Activated naive CD4-positive, alpha-beta T cell (primary cell): Measurements from ENCODE around the gene LCE1E.

Experiments
- DNase-seq, 4 experiments: peaks; one replicate each; lab custom pipeline; 2025; lab: John Stamatoyannopoulos, UW

The LCE1E gene

DNA sequence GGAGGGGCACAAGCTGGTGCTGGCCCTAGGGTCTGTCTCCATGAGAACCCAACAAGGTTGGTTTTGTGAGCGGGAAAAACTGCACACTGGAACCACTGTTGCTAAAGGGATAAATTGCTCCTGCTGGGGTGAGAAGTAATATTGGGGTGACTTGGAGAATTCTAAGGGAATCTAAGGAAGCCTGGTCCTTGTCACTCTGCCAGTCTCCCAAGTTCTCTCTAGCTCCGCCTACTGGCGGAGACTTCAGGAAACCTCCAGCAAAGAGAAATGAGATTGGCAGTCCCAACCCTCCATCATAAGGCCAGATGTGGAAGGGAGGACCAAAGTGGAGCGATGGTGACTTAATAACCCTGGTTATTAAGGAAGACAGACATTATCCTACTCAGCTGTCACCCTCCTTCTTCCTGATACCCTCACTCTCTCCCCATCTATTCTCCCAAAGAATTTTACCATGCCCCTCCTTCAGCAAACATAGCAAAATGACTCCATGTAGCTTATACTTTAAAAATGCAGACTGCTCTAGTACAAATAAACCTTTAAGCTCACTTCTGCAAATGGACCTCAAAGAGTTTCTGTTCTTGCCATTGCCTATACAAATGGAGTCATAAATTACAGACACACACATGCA is 8.4 kb upstream of the LCE1E start:
- no peak for DNase-seq

DNA sequence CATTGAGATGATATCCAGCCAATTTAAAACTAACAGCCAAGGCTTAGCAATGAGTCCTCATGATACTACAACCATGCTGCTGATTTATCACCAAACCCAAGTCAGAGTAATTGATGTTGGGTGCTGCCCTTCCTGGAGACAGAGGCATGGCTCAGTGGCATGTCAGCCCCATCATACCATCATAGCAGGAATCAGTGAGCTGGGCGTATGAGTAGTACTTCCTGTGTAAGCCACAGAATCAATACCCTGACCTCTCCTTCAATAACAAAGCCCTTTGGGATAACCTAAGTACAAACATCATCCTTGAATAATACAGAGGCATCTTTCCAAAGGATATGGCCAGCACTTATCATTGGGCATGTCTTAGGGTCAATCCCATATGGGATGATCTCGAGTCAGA is 3.0 kb upstream of the LCE1E start:
- no peak for DNase-seq

DNA sequence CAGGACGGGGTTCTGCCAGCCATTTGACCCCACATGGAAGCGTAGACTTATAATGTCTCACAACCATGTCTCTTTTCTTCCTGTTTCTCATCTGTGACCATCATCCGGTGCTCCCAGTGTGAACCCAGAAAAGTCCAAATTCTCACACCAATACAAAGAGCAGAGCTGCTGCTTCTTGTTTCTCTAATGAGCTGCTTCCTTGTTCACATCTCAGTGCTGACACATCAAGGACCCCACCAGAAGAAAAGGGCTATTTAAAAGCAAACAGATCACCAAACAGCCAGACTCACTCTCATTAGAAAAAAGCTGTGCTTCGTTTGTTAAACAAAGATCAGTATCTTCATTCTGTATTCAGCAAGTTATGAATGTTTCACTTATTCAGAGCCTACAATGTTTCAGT is 9.6 kb downstream of the LCE1E start:
- DNase-seq, result no peak

DNA sequence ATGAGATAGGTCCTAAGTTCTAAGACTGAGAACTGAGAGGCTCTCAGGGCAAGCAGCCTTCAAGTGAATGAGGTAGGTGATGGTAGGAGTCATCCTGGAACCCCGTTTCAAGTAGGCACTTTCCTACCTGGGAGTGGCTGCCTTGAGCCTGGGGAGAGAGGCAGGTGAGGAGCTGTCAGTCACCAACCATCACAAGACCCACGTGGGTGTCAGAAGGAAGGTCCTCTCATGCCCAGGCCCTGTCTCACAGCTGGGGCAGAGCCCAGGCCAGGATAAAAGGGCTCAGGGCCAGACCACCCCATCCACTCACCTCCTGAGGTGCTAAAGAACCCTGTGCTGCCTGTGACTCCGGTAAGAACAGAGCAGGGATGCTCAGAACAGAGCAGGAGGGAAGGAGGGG is 10.4 kb downstream of the LCE1E start, which contains the start of gene LCE1D:
TSS of gene LCE1D (plus strand) at position 301 of the 400 bp plus-strand sequence. CDS start 1,074 bp downstream, outside the sequence.
- DNase-seq, result no peak

DNA sequence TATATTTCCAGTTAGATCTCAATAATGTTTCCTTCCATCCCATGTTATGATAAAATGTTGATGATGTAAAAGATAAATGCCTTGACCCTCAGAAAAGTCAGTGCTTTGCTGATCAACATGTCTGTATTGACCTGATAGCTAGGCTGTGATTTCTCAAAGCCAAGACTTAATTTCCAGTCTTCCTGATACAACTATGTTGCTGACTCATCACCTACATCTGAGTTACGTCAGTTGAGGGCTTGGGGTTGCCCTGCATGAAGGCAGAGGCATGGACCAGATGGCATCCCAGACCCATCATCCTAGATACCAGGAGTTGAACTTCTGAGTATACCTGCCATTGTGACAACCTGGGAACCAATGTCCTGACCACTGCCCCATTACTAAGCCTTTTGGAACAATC is 15.3 kb downstream of the LCE1E start:
- no peak for DNase-seq

DNA sequence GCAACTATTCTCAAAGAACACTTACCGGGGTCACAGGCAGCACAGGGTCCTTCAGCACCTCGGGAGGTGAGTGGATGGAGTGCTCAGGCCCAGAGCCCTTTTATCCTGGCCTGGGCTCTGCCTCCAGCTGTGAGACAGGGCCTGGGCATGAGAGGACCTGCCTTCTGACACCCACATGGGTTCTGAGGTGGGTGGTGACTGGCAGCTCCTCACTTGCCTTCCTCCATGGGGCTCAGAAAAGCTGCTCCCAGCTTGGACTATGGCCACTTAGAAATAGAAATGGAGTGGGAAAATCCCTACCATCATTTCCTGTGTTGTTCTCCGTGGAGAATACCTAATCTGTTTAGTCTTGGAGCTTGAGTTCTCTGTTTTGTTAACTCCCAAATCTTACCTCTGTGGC is 20.5 kb downstream of the LCE1E start, which contains the start of gene LCE1C:
TSS of gene LCE1C (minus strand) at position 76 of the 400 bp plus-strand sequence. CDS start 1,173 bp downstream, outside the sequence.
- DNase-seq, result no peak

DNA sequence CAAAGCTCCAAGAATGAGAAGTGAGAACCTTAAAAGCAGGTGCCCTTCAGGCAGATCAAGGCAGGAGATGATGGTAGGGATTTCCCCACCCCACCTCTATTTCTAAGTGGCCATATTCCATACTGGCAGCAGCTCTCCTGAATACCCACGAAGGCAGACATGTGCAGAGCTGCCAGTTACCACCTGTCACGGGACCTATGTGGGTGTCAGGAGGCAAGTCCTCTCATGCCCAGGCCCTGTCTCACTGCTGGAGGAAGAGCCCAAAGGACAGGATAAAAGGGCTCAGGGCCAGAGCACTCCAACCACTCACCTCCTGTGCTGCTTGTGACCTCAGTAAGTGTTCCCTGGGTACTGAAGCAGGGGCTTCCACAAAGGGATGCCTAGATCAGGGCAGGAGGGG is 25.0 kb downstream of the LCE1E start:
- no peak for DNase-seq

DNA sequence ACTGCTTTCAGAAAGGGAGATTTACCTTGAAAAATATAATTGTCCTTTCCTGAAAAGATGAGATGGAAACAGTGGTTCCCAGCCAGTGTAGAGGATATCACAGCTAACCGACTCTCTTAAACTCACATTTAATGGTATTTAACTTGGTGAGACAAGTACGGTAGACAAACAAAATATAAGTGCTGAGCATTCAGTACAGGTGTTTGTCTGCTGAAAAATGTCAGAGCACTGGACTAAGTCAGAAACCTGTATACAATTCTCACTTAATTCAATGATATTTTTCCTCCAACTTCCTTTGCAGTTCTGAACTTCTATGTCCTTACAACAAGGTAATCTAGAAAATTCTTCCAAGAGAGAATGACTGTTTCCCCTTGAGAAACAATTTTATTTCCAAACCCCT is 25.6 kb downstream of the LCE1E start, which contains the start of gene LCE1B:
TSS of gene LCE1B (plus strand) at position 301 of the 400 bp plus-strand sequence. CDS start 476 bp downstream, outside the sequence.
- DNase-seq, result no peak

DNA sequence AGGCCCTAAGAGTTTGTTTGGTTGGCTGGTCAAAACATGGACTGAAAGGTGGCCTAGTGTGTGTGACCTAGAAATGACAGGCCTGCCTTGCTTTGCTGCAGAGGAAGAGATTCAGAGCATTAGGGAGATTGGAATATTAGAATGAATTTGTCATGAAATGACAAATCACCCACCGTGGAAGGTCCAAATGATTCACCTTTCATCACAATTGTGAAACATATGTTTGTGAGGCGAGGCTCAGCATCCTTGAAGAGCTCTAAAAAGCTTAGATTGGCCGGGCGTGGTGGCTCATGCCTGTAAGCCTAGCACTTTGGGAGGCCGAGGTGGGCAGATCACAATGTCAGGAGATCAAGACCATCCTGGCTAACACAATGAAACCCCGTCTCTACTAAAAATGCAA is 31.3 kb downstream of the LCE1E start:
- no peak for DNase-seq

DNA sequence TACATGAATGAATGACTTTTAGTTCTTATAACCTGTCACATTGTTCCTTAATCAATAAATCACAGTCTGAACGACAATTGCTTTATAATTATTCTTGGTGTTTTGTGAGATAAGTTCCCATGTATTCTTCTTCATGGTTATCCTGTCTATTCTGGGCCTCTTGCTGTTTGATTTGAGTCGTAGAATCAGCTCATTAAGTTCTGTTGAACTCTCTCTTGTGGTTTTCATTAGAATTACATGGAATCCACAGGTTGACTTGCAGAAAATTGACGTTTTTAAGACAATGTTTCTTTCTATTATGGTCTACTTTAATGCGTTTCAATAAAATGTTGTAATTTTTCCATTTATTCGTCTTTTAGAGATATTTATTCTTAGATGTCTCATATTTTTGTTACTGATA is 37.2 kb downstream of the LCE1E start:
- no peak for DNase-seq

DNA sequence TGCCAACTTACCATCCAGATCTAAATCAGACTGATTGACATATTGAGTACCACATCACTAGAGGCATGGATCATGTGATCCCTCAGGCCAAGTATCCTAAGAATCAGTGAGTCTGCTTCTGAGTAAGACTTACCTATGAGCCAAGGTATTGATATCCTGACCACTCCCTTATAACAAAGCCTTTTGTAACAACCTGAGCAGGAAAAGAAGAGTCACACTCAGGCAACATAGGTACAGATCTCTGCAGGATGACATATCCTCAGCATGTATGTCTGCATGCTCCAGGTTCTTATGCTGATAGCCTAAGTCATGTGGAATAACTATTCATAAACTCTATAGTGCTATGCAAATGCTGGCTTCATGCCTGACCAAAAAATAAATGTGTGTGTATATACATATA is 38.9 kb downstream of the LCE1E start:
- DNase-seq, result no peak

DNA sequence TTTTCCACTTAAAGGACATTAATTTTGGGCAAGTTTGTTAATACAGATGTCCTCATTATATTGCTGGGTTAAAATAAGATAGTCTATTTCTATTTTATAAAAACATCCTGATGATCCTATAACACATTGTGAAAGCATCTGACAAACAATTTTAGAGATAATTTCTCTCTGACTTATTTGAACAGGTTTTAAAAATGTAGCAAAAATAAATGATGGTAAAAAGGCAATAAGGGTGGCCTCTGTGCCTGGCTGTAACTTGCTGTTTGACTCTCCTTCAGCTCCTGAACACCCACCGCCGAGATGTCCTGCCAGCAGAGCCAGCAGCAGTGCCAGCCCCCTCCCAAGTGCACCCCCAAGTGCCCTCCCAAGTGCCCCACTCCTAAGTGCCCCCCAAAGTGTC is 41.1 kb downstream of the LCE1E start, which contains the start of gene LCE1A:
TSS of gene LCE1A (plus strand) at position 301 of the 400 bp plus-strand sequence. CDS start at position 301, 0 bp downstream.
- no peak for DNase-seq

DNA sequence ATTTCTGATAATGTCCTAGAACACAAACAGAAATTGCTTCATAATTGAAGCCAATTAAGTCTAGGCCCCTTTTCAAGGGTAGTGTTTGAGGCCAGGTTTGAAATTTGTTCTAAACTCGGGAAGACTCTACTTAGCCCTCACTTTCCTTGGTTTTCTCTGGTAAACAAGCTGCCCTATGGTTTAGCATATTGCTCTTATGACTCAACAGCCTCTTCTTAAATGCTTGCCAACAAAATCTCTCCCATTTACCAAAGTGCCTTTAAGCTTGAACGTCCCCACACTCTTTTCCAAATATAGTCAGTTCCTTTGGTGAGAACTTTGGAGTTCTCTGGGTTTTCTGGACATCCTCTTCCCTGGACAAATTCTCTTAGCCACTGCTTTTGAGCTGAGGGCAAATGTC is 50.8 kb downstream of the LCE1E start:
- DNase-seq, result no peak
